GM12878 (cell line): ENCODE results near the gene AQP3. TPM values are rescaled to one million over a fixed set of nuclear protein-coding genes. Genes with fewer than 3 reads are reported as not detected.

ENCODE experiments used
- ATAC-seq: fragments of 200-7000 bp; cut with Tn5 transposase; 3 replicates; pipeline ENCODE4 v1.9.1; 2020; ENCODE audit warnings: mild to moderate bottlenecking, moderate library complexity
- BruUV-seq: library from RNA; stranded (reverse); fragments of 400-500 nt; replicated peaks from 2 replicates; lab custom pipeline; 2021; lab: Mats Ljungman, UMichigan
- CTCF ChIA-PET: fragments of 300-600 bp; sonication (Branson Sonifier 250); formaldehyde crosslinking; extraction: SDS; loops from one replicate; lab custom pipeline; 2021; ENCODE audit warnings: inconsistent platforms; lab: Yijun Ruan, JAX
- POLR2A ChIA-PET: fragments of 350-600 bp; formaldehyde crosslinking; extraction: SDS; loops from one replicate; lab custom pipeline; 2021; ENCODE audit warnings: inconsistent platforms; lab: Charles Lee
- RAD21 ChIA-PET: fragments of 300-600 bp; sonication (Branson Sonifier 250); formaldehyde crosslinking; loops from one replicate; lab custom pipeline; 2023; ENCODE audit warnings: antibody characterized with exemption; ENCODE audit not compliant: unreplicated experiment; lab: Charles Lee
- SMC1A ChIA-PET: fragments of 300-600 bp; sonication (Branson Sonifier 250); formaldehyde crosslinking; loops from one replicate; lab custom pipeline; 2023; ENCODE audit not compliant: unreplicated experiment, uncharacterized antibody; lab: Charles Lee
- DNase-seq: peaks from one replicate; pipeline ENCODE4 v3.0.0-alpha.2; 2011; ENCODE audit warnings: low read depth, low spot score
- FAIRE-seq: peaks from 3 replicates; lab custom pipeline; 2011; peaks lifted over from hg19 to GRCh38; lab: Jason Lieb, UNC
- H2AFZ ChIP-seq: 2 replicates; pipeline ENCODE4 v1.6.0; 2011; ENCODE audit warnings: low read depth, low read length, control low read depth; ENCODE audit not compliant: control insufficient read depth
- H3K27ac ChIP-seq: 2 replicates; pipeline ENCODE4 v1.5.1; 2011; ENCODE audit warnings: control low read depth; ENCODE audit not compliant: control insufficient read depth, insufficient read depth
- H3K27me3 ChIP-seq, 2 experiments: replicated peaks in 1 of 2; 2 replicates each; pipeline versions ENCODE4 v1.6.0 to v1.6.1; 2011; ENCODE audit warnings: low read length in 1 of 2; ENCODE audit not compliant: control insufficient read depth in 2 of 2, insufficient read depth in 2 of 2
- H3K36me3 ChIP-seq, 2 experiments: 2 replicates each; pipeline ENCODE4 v1.5.1; 2011; ENCODE audit warnings: low read length in 1 of 2; ENCODE audit not compliant: control insufficient read depth in 2 of 2, insufficient read depth in 2 of 2
- H3K4me1 ChIP-seq: 2 replicates; pipeline ENCODE4 v1.6.1; 2011; ENCODE audit warnings: mild to moderate bottlenecking, low read length, moderate library complexity, mixed read lengths; ENCODE audit not compliant: control insufficient read depth, insufficient read depth
- H3K4me2 ChIP-seq: 2 replicates; pipeline ENCODE4 v1.6.0; 2011; ENCODE audit warnings: control low read depth; ENCODE audit not compliant: control insufficient read depth, insufficient read depth
- H3K4me3 ChIP-seq: fragments of 200-600 bp; sonication (generic); 2 replicates; pipeline ENCODE4 v1.5.1; 2016
- H3K79me2 ChIP-seq: 2 replicates; pipeline ENCODE4 v1.6.0; 2011; ENCODE audit warnings: low read length; ENCODE audit not compliant: control insufficient read depth, insufficient read depth
- H3K9ac ChIP-seq: 2 replicates; pipeline ENCODE4 v1.8.0; 2011; ENCODE audit warnings: low read length, control low read depth, mixed read lengths; ENCODE audit not compliant: control insufficient read depth, insufficient read depth
- H3K9me3 ChIP-seq: replicated peaks from 3 replicates; pipeline ENCODE4 v1.5.1; 2011; ENCODE audit warnings: mild to moderate bottlenecking, low read length; ENCODE audit not compliant: control insufficient read depth, insufficient read depth
- H4K20me1 ChIP-seq: 2 replicates; pipeline ENCODE4 v1.6.0; 2011; ENCODE audit not compliant: control insufficient read depth, insufficient read depth
- MEF2B ChIP-seq: fragments of 450-650 bp; IDR thresholded peaks from 2 replicates; pipeline ENCODE4 v1.6.1; 2018; ENCODE audit warnings: mild to moderate bottlenecking, moderate library complexity; ENCODE audit not compliant: partially characterized antibody, poor library complexity, severe bottlenecking
- PRDM15 ChIP-seq: fragments of 450-650 bp; formaldehyde crosslinking; IDR thresholded peaks from 2 replicates; pipeline ENCODE4 v1.4.0; 2020; ENCODE audit warnings: mild to moderate bottlenecking, moderate library complexity
- ZNF207 ChIP-seq: fragments of 450-650 bp; IDR thresholded peaks from 2 replicates; pipeline ENCODE4 v1.6.1; 2014; ENCODE audit warnings: antibody characterized with exemption, mild to moderate bottlenecking, borderline replicate concordance
- ZSCAN29 ChIP-seq: fragments of 450-650 bp; IDR thresholded peaks from 2 replicates; pipeline ENCODE4 v1.6.1; 2017; ENCODE audit warnings: mild to moderate bottlenecking, moderate library complexity
- WGBS: methylation state at CpG from one replicate; pipeline ENCODE4 v1.1.6; 2016; ENCODE audit warnings: low lambda C conversion rate; ENCODE audit not compliant: insufficient replicate concordance, insufficient coverage; ENCODE audit errors: missing lambda C conversion rate; 5-methylcytosine and 5-hydroxymethylcytosine counted together
- in situ Hi-C: fragments of 300-500 bp; cut with MboI; formaldehyde crosslinking; loops from 9 replicates; pipeline ENCODE4 v1.14.3; 2018; ENCODE audit warnings: mixed read lengths
- intact Hi-C: fragments of 100-400 bp; cut with micrococcal nuclease; formaldehyde crosslinking; loops from one replicate; pipeline ENCODE4 v1.14.2; 2022; ENCODE audit not compliant: unreplicated experiment
- polyA plus RNA-seq, 11 experiments: library from polyadenylated mRNA; depleted of rRNA in 4 of 11; unstranded in 6 of 11; stranded (reverse) in 5 of 11; fragments of >200 nt; fragmentation: Nextera tagmentation in 4 of 11; fragmentation: Illumina TruSeq in 1 of 11; extraction: Ambion mirVana in 4 of 11; extraction: Trizol in 1 of 11; gene quantifications; 1 replicate in 1 of 11; 2 replicates in 10 of 11; pipeline versions ENCODE4 v1.2.1 to v1.2.3, GENCODE V29; 2011 to 2016; ENCODE audit warnings: inconsistent platforms in 2 of 11, missing spikeins in 2 of 11, low read depth in 1 of 11
- total RNA-seq, 4 experiments: library from RNA; depleted of rRNA in 3 of 4; stranded (reverse); fragments of >200 nt in 3 of 4; fragmentation: Illumina TruSeq in 1 of 4; extraction: Trizol in 1 of 4; gene quantifications; 2 replicates each; pipeline versions ENCODE4 v1.2.1 to v1.2.3, GENCODE V29; 2013 to 2021

The AQP3 gene
- total and polyA plus RNA-seq, 10 of the 15 experiments (the other 5 are each of a cell fraction or from before 2014, with no cell fraction given), result 0.60 to 11.8 (median 4.5) TPM

- H3K4me1 ChIP-seq, result no peaks in the 10 kb centered on the region
- ChIA-PET RAD21 (no interaction called here), CTCF (interaction anchor here (1.1 to 2.5 kb wide), 4 partner anchors 32 to 59 kb away, joined by 3 to 7 read pairs (median 6); no protein-coding TSS in a partner anchor), SMC1A (no interaction called here), POLR2A (no interaction called here)
- no peaks in the 10 kb centered on the region for H3K9me3 ChIP-seq
- H3K4me2 ChIP-seq, result no peak overlapping the region
- ATAC-seq (peak; percentile 34; the same call in 2 of the 3 replicates), FAIRE-seq (no peak), DNase-seq (no peak)
- no peaks in the 10 kb centered on the region for H3K79me2 ChIP-seq
- no peak overlapping the region for H3K27ac ChIP-seq
- TF ChIP-seq ZSCAN29 (no peak), MEF2B (peak; percentile 33)
- no TSS peak for BruUV-seq
- in situ Hi-C loops, result no loop called here
- H2AFZ ChIP-seq, result no peak overlapping the region
- H4K20me1 ChIP-seq, result no peaks in the 10 kb centered on the region
- intact Hi-C loops, result no loop called here
- H3K9ac ChIP-seq, result no peak overlapping the region
- H3K4me3 ChIP-seq, result no peak overlapping the region
- no peaks in the 10 kb centered on the region for H3K36me3 ChIP-seq
- H3K27me3 ChIP-seq, result no peaks in the 10 kb centered on the region
- WGBS, result 20% methylated on average over 5 of the region's 5 CpGs
These were observed 39.3 kb downstream of the AQP3 start for GRCh38 chr9:33408087-33408486.

GRCh38 chr9:33407061-33407460 lies 40.3 kb downstream of the AQP3 start:
- whole genome bisulfite sequencing, result 60% methylated on average over 3 of the region's 3 CpGs
- no peak overlapping the region for H2AFZ ChIP-seq
- ChIA-PET RAD21 (interaction anchor here (0.6 to 1.0 kb wide), 2 partner anchors 43 to 46 kb away, joined by 3 read pairs; no protein-coding TSS in a partner anchor), SMC1A (no interaction called here), POLR2A (no interaction called here), CTCF (interaction anchor here (1.4 to 2.5 kb wide), 3 partner anchors 31 to 60 kb away, joined by 5 to 7 read pairs (median 7); no protein-coding TSS in a partner anchor)
- TF ChIP-seq ZNF207 (no peak), PRDM15 (no peak)
- H3K4me3 ChIP-seq, result no peak overlapping the region
- H4K20me1 ChIP-seq, result no peaks in the 10 kb centered on the region
- H3K36me3 ChIP-seq, result no peaks in the 10 kb centered on the region
- H3K27me3 ChIP-seq, result no peaks in the 10 kb centered on the region
- H3K27ac ChIP-seq, result no peak overlapping the region
- H3K4me2 ChIP-seq, result no peak overlapping the region
- intact Hi-C loops, result no loop called here
- ATAC-seq (no peak), DNase-seq (no peak), FAIRE-seq (no peak)
- in situ Hi-C loops, result no loop called here
- H3K9ac ChIP-seq, result no peak overlapping the region
- H3K9me3 ChIP-seq, result no peaks in the 10 kb centered on the region
- H3K79me2 ChIP-seq, result no peaks in the 10 kb centered on the region
- H3K4me1 ChIP-seq, result no peaks in the 10 kb centered on the region
- BruUV-seq, result no TSS peak
